ENCODE data around the gene CAMTA1. TPM values are rescaled to one million over a fixed set of nuclear protein-coding genes. Genes with fewer than 3 reads are reported as not detected.

CAMTA1 gene
- total and polyA plus RNA-seq, 4 donors: 90.5 to 236 (median 195) TPM

GRCh38 chr1:7383671-7384520 lies 598.6 kb downstream of the CAMTA1 start:
- H3K36me3 ChIP-seq (ENCODE audit: control insufficient read depth, insufficient read depth, low read length): no peaks in the 10 kb centered on the region
- H3K4me1 ChIP-seq (ENCODE audit: control insufficient read depth, insufficient read depth, low read length): peaks cover 56% of the 10 kb centered on the region
- peak in 1 of 6 donors; percentile 26 for DNase-seq (ENCODE audit: low read depth in 4 of 6, low spot score in 6 of 6)
- no peak overlapping the region for H3K27ac ChIP-seq (ENCODE audit: low read depth, low read length)
- no peaks in the 10 kb centered on the region for H3K27me3 ChIP-seq (ENCODE audit: control insufficient read depth, insufficient read depth, low read length)
- H3K4me3 ChIP-seq (ENCODE audit: low read depth, low read length): no peak overlapping the region
- H3K9me3 ChIP-seq (ENCODE audit: control insufficient read depth, insufficient read depth, low read length): no peaks in the 10 kb centered on the region
- 71% methylated on average over 8 of the region's 13 CpGs for WGBS (ENCODE audit: insufficient coverage)

- 70% methylated on average over 7 of the region's 7 CpGs for WGBS (ENCODE audit: insufficient coverage)
Observed at GRCh38 chr1:7384679-7385078, 599.4 kb downstream of the CAMTA1 start.

GRCh38 chr1:7385471-7386225 lies 600.4 kb downstream of the CAMTA1 start:
- DNase-seq (ENCODE audit: low read depth in 4 of 6, low spot score in 6 of 6): no peak
- Histone ChIP-seq H3K27me3 (ENCODE audit: control insufficient read depth, insufficient read depth, low read length) (no peaks in the 10 kb centered on the region), H3K4me1 (ENCODE audit: control insufficient read depth, insufficient read depth, low read length) (peaks cover 61% of the 10 kb centered on the region), H3K4me3 (ENCODE audit: low read depth, low read length) (no peak overlapping the region), H3K36me3 (ENCODE audit: control insufficient read depth, insufficient read depth, low read length) (no peaks in the 10 kb centered on the region), H3K27ac (ENCODE audit: low read depth, low read length) (no peak overlapping the region), H3K9me3 (ENCODE audit: control insufficient read depth, insufficient read depth, low read length) (no peaks in the 10 kb centered on the region)
- WGBS (ENCODE audit: insufficient coverage): 89% methylated on average over 18 of the region's 19 CpGs

More at GRCh38 chr1:7384679-7385078, 599.4 kb downstream of the CAMTA1 start:
- H3K36me3 ChIP-seq (ENCODE audit: control insufficient read depth, insufficient read depth, low read length): no peaks in the 10 kb centered on the region
- peak in 1 of 6 donors; percentile 24 for DNase-seq (ENCODE audit: low read depth in 4 of 6, low spot score in 6 of 6)
- no peak overlapping the region for H3K27ac ChIP-seq (ENCODE audit: low read depth, low read length)
- no peak overlapping the region for H3K4me3 ChIP-seq (ENCODE audit: low read depth, low read length)
- H3K27me3 ChIP-seq (ENCODE audit: control insufficient read depth, insufficient read depth, low read length): no peaks in the 10 kb centered on the region
- no peaks in the 10 kb centered on the region for H3K9me3 ChIP-seq (ENCODE audit: control insufficient read depth, insufficient read depth, low read length)
- H3K4me1 ChIP-seq (ENCODE audit: control insufficient read depth, insufficient read depth, low read length): peaks cover 60% of the 10 kb centered on the region

- WGBS (ENCODE audit: insufficient coverage): 59% methylated on average over 20 of the region's 20 CpGs
- Histone ChIP-seq H3K27me3 (ENCODE audit: control insufficient read depth, insufficient read depth, low read length) (no peaks in the 10 kb centered on the region), H3K4me1 (ENCODE audit: control insufficient read depth, insufficient read depth, low read length) (peaks cover 60% of the 10 kb centered on the region), H3K27ac (ENCODE audit: low read depth, low read length) (no peak overlapping the region), H3K36me3 (ENCODE audit: control insufficient read depth, insufficient read depth, low read length) (no peaks in the 10 kb centered on the region), H3K4me3 (ENCODE audit: low read depth, low read length) (no peak overlapping the region), H3K9me3 (ENCODE audit: control insufficient read depth, insufficient read depth, low read length) (no peaks in the 10 kb centered on the region)
- peak in 2 of 6 donors; percentile 66 to 86 for DNase-seq (ENCODE audit: low read depth in 4 of 6, low spot score in 6 of 6)
Observed at GRCh38 chr1:7386226-7387052, 601.2 kb downstream of the CAMTA1 start.

GRCh38 chr1:7387053-7387927 lies 602.0 kb downstream of the CAMTA1 start:
- no peak overlapping the region for H3K4me3 ChIP-seq (ENCODE audit: low read depth, low read length)
- H3K36me3 ChIP-seq (ENCODE audit: control insufficient read depth, insufficient read depth, low read length): no peaks in the 10 kb centered on the region
- no peaks in the 10 kb centered on the region for H3K9me3 ChIP-seq (ENCODE audit: control insufficient read depth, insufficient read depth, low read length)
- H3K27me3 ChIP-seq (ENCODE audit: control insufficient read depth, insufficient read depth, low read length): no peaks in the 10 kb centered on the region
- 82% methylated on average over 6 of the region's 9 CpGs for WGBS (ENCODE audit: insufficient coverage)
- peak in 1 of 6 donors; percentile 36 for DNase-seq (ENCODE audit: low read depth in 4 of 6, low spot score in 6 of 6)
- peaks cover 60% of the 10 kb centered on the region for H3K4me1 ChIP-seq (ENCODE audit: control insufficient read depth, insufficient read depth, low read length)
- no peak overlapping the region for H3K27ac ChIP-seq (ENCODE audit: low read depth, low read length)

- Histone ChIP-seq H3K9me3 (ENCODE audit: control insufficient read depth, insufficient read depth, low read length) (no peaks in the 10 kb centered on the region), H3K27ac (ENCODE audit: low read depth, low read length) (peak overlapping the region; percentile 57), H3K4me1 (ENCODE audit: control insufficient read depth, insufficient read depth, low read length) (peaks cover 60% of the 10 kb centered on the region), H3K4me3 (ENCODE audit: low read depth, low read length) (no peak overlapping the region), H3K36me3 (ENCODE audit: control insufficient read depth, insufficient read depth, low read length) (no peaks in the 10 kb centered on the region), H3K27me3 (ENCODE audit: control insufficient read depth, insufficient read depth, low read length) (no peaks in the 10 kb centered on the region)
- peak in 2 of 6 donors; percentile 32 to 50 for DNase-seq (ENCODE audit: low read depth in 4 of 6, low spot score in 6 of 6)
- 22% methylated on average over 10 of the region's 11 CpGs for WGBS (ENCODE audit: insufficient coverage)
Observed at GRCh38 chr1:7388141-7388487, 602.9 kb downstream of the CAMTA1 start.

- Histone ChIP-seq H3K27me3 (ENCODE audit: control insufficient read depth, insufficient read depth, low read length) (no peaks in the 10 kb centered on the region), H3K27ac (ENCODE audit: low read depth, low read length) (peak overlapping the region; percentile 57), H3K36me3 (ENCODE audit: control insufficient read depth, insufficient read depth, low read length) (no peaks in the 10 kb centered on the region), H3K4me1 (ENCODE audit: control insufficient read depth, insufficient read depth, low read length) (peaks cover 60% of the 10 kb centered on the region), H3K4me3 (ENCODE audit: low read depth, low read length) (no peak overlapping the region), H3K9me3 (ENCODE audit: control insufficient read depth, insufficient read depth, low read length) (no peaks in the 10 kb centered on the region)
- DNase-seq (ENCODE audit: low read depth in 4 of 6, low spot score in 6 of 6): peak in 2 of 6 donors; percentile 77 to 80
- 42% methylated on average over 14 of the region's 19 CpGs for WGBS (ENCODE audit: insufficient coverage)
Observed at GRCh38 chr1:7388488-7389185, 603.4 kb downstream of the CAMTA1 start.

GRCh38 chr1:7389201-7389905 lies 604.1 kb downstream of the CAMTA1 start:
- peak overlapping the region; percentile 57 for H3K27ac ChIP-seq (ENCODE audit: low read depth, low read length)
- H3K4me3 ChIP-seq (ENCODE audit: low read depth, low read length): no peak overlapping the region
- H3K4me1 ChIP-seq (ENCODE audit: control insufficient read depth, insufficient read depth, low read length): peaks cover 60% of the 10 kb centered on the region
- peak in 2 of 6 donors; percentile 43 to 55 for DNase-seq (ENCODE audit: low read depth in 4 of 6, low spot score in 6 of 6)
- H3K36me3 ChIP-seq (ENCODE audit: control insufficient read depth, insufficient read depth, low read length): no peaks in the 10 kb centered on the region
- WGBS (ENCODE audit: insufficient coverage): 24% methylated on average over 13 of the region's 13 CpGs
- no peaks in the 10 kb centered on the region for H3K27me3 ChIP-seq (ENCODE audit: control insufficient read depth, insufficient read depth, low read length)
- no peaks in the 10 kb centered on the region for H3K9me3 ChIP-seq (ENCODE audit: control insufficient read depth, insufficient read depth, low read length)
